ENCODE results near the gene TBCK.

DNA sequence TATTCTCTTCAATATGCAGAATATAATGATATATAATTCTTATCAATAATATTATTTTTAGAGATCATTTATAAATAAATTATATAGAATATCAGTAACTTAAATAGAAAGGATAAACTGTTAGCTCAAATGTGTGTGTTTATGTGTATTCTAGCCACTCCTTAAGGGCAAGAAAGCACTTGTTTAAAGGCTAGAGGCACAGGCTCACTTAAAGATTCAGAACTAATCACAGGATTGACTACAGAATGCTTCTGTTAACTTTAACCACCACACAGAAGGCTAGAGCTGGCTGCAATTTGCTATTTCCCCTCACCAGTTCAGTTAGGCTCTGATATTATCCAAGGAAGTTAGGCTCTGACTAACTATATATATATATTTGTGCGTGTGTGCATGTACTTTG is 69.6 kb downstream of the TBCK start:
- TF ChIP-seq EP300 (IDR thresholded peaks at IDR 0.05), result no peak
- no peak for TF ChIP-seq POLR2A (IDR thresholded peaks at IDR 0.05)

All from suprapubic skin (tissue), 2 donors.